Fibroblast of lung (primary cell): ENCODE results near the gene TMEM161A. TPM values are rescaled to one million over a fixed set of nuclear protein-coding genes. Genes with fewer than 3 reads are reported as not detected.

Experiments
- DNase-seq, 2 donors: peaks; one replicate each; pipeline versions ENCODE4 v3.0.0 to v3.0.0-alpha.2; 2010; ENCODE audit warnings: low read depth in 2 of 2
- H2AFZ ChIP-seq: 2 replicates; pipeline ENCODE4 v1.5.1; 2012; ENCODE audit warnings: low read length, control low read depth, inconsistent platforms
- H3K27ac ChIP-seq: 2 replicates; pipeline ENCODE4 v1.5.1; 2011; ENCODE audit warnings: low read length, control low read depth; ENCODE audit not compliant: insufficient read depth
- H3K27me3 ChIP-seq: 2 replicates; pipeline ENCODE4 v1.5.1; 2011; ENCODE audit warnings: mild to moderate bottlenecking, low read length; ENCODE audit not compliant: control insufficient read depth, insufficient read depth
- H3K36me3 ChIP-seq: 2 replicates; pipeline ENCODE4 v1.5.1; 2011; ENCODE audit warnings: low read length; ENCODE audit not compliant: control insufficient read depth, insufficient read depth
- H3K4me1 ChIP-seq: 2 replicates; pipeline ENCODE4 v1.5.1; 2011; ENCODE audit warnings: low read length; ENCODE audit not compliant: control insufficient read depth, insufficient read depth; ENCODE audit errors: extremely low read depth
- H3K4me2 ChIP-seq: 2 replicates; pipeline ENCODE4 v1.5.1; 2011; ENCODE audit warnings: low read length, control low read depth; ENCODE audit not compliant: insufficient read depth; ENCODE audit errors: extremely low read depth
- H3K4me3 ChIP-seq, 4 experiments: fragments of 200-600 bp in 1 of 4; sonication (generic) in 1 of 4; replicated peaks in 1 of 4; 2 replicates each; pipeline ENCODE4 v1.5.1; 2011 to 2016; ENCODE audit warnings: low read length in 4 of 4, low read depth in 3 of 4, mild to moderate bottlenecking in 3 of 4, control low read depth in 2 of 4, inconsistent platforms in 1 of 4, mixed read lengths in 1 of 4; ENCODE audit not compliant: insufficient read depth in 1 of 4; ENCODE audit errors: control extremely low read depth in 1 of 4
- H3K79me2 ChIP-seq: 2 replicates; pipeline ENCODE4 v1.5.1; 2012; ENCODE audit warnings: mild to moderate bottlenecking, low read length, inconsistent platforms; ENCODE audit not compliant: control insufficient read depth, insufficient read depth
- H3K9ac ChIP-seq: 2 replicates; pipeline ENCODE4 v1.5.1; 2011; ENCODE audit warnings: mild to moderate bottlenecking, low read length, control low read depth; ENCODE audit not compliant: insufficient read depth
- H3K9me3 ChIP-seq: 2 replicates; pipeline ENCODE4 v1.5.1; 2012; ENCODE audit warnings: low read depth, low read length; ENCODE audit not compliant: control insufficient read depth, insufficient read depth
- H4K20me1 ChIP-seq: 2 replicates; pipeline ENCODE4 v1.5.1; 2011; ENCODE audit warnings: low read length; ENCODE audit not compliant: control insufficient read depth, insufficient read depth; ENCODE audit errors: extremely low read depth
- CTCF ChIP-seq, 2 donors: IDR thresholded peaks in 1 of 2; conservative IDR thresholded peaks in 1 of 2; 1 replicate in 1 of 2; 2 replicates in 1 of 2; pipeline ENCODE4 v1.5.1; 2011 to 2012; ENCODE audit warnings: low read length in 2 of 2, control low read depth in 1 of 2, inconsistent platforms in 1 of 2, low read depth in 1 of 2, mild to moderate bottlenecking in 1 of 2
- EZH2 ChIP-seq: IDR thresholded peaks from 2 replicates; pipeline ENCODE4 v1.5.1; 2012; ENCODE audit warnings: low read length, control low read depth, mild to moderate bottlenecking; ENCODE audit errors: missing control alignments
- polyA minus RNA-seq: library from RNA; depleted of rRNA, polyadenylated mRNA; stranded (reverse); fragments of >200 nt; gene quantifications from 2 replicates; pipeline ENCODE4 v1.2.3, GENCODE V29; 2011; ENCODE audit warnings: low replicate concordance
- polyA plus RNA-seq, 2 donors: library from polyadenylated mRNA; depleted of rRNA in 1 of 2; stranded (reverse) in 1 of 2; unstranded in 1 of 2; fragments of >200 nt; gene quantifications; 2 replicates each; pipeline ENCODE4 v1.2.1, GENCODE V29; 2011 to 2012; ENCODE audit warnings: missing spikeins in 1 of 2
- total RNA-seq: library from RNA; depleted of rRNA; stranded (reverse); fragments of >200 nt; gene quantifications from 2 replicates; pipeline ENCODE4 v1.2.1, GENCODE V29; 2014

TMEM161A gene
- total RNA-seq (21.1 and 23.8 TPM in 2 replicates), polyA plus RNA-seq (9.4 and 11.8 TPM in 2 replicates), polyA minus RNA-seq (56.0 and 84.3 TPM in 2 replicates)
- 15.4 and 17.3 TPM in 2 replicates for polyA plus RNA-seq (2012)

- no peaks in the 10 kb centered on the region for H3K9me3 ChIP-seq
- peak within 1 kb of the TSS; percentile 95 for H3K4me2 ChIP-seq
- H2AFZ ChIP-seq, result peak within 1 kb of the TSS; percentile 80
- peak; percentile 99 to 100 for DNase-seq
- H3K36me3 ChIP-seq, result no peaks in the 10 kb centered on the region
- peak within 1 kb of the TSS; percentile 65 for H3K27ac ChIP-seq
- peak within 1 kb of the TSS; percentile 54 to 89 (median 60) for H3K4me3 ChIP-seq
- H3K79me2 ChIP-seq, result no peaks in the 10 kb centered on the region
- no peaks in the 10 kb centered on the region for H4K20me1 ChIP-seq
- H3K4me1 ChIP-seq, result peaks cover 2% of the 10 kb centered on the region
- H3K9ac ChIP-seq, result peak within 1 kb of the TSS; percentile 62
- no peaks in the 10 kb centered on the region for H3K27me3 ChIP-seq
- no peak for TF ChIP-seq EZH2
Observed at GRCh38 chr19:19138109-19138981, at the start of gene TMEM161A. TSS of gene TMEM161A (minus strand) at chr19:19138478. CDS start at chr19:19138428, 50 bp downstream.

- Histone ChIP-seq H3K27ac (no peak overlapping the region), H3K27me3 (no peaks in the 10 kb centered on the region), H3K4me3 (no peak overlapping the region), H3K9me3 (no peaks in the 10 kb centered on the region), H3K4me2 (no peak overlapping the region), H4K20me1 (no peaks in the 10 kb centered on the region), H3K79me2 (peaks cover 23% of the 10 kb centered on the region), H3K4me1 (peaks cover 2% of the 10 kb centered on the region), H2AFZ (no peak overlapping the region), H3K36me3 (peaks cover 6% of the 10 kb centered on the region), H3K9ac (no peak overlapping the region)
- no peak for TF ChIP-seq CTCF (conservative IDR thresholded peaks at IDR 0.05 in 1 of 2, IDR thresholded peaks at IDR 0.05 in 1 of 2; ENCODE audit: low read depth in 1 of 2, low read length in 2 of 2)
- no peak for TF ChIP-seq EZH2
- no peak for DNase-seq
Observed at GRCh38 chr19:19186742-19187141, 48.5 kb upstream of the TMEM161A start.

- Histone ChIP-seq H4K20me1 (no peaks in the 10 kb centered on the region), H3K9ac (no peak overlapping the region), H3K79me2 (peaks cover 16% of the 10 kb centered on the region), H3K27ac (no peak overlapping the region), H3K4me1 (peaks cover 2% of the 10 kb centered on the region), H3K27me3 (no peaks in the 10 kb centered on the region), H3K36me3 (peaks cover 6% of the 10 kb centered on the region), H3K4me3 (no peak overlapping the region), H3K9me3 (no peaks in the 10 kb centered on the region), H3K4me2 (no peak overlapping the region), H2AFZ (no peak overlapping the region)
- peak; percentile 18 to 23 for DNase-seq
- TF ChIP-seq EZH2 (no peak), CTCF (conservative IDR thresholded peaks at IDR 0.05 in 1 of 2, IDR thresholded peaks at IDR 0.05 in 1 of 2; ENCODE audit: low read depth in 1 of 2, low read length in 2 of 2) (peak; percentile 44 to 57)
Observed at GRCh38 chr19:19185853-19186740, 47.8 kb upstream of the TMEM161A start.
